Osteocyte (in vitro differentiated cells): ENCODE results near the gene ACTR5. TPM values are rescaled to one million over a fixed set of nuclear protein-coding genes. Genes with fewer than 3 reads are reported as not detected.
"Not testable (repeated sequence)": the region's sequence is repeated elsewhere in the genome, so short reads cannot be mapped to it uniquely, and the experiment has no call there.

Experiments
- DNase-seq: peaks from one replicate; pipeline ENCODE4 v3.0.0; 2021; ENCODE audit warnings: mixed read lengths; ENCODE audit not compliant: unreplicated experiment; ENCODE audit errors: extremely low spot score
- H3K27ac Mint-ChIP-seq: one replicate; pipeline ENCODE4 v1.8.0; 2021; ENCODE audit warnings: mild to moderate bottlenecking, mixed read lengths; ENCODE audit not compliant: unreplicated experiment
- H3K27me3 Mint-ChIP-seq: one replicate; pipeline ENCODE4 v1.8.0; 2021; ENCODE audit warnings: mixed read lengths; ENCODE audit not compliant: unreplicated experiment
- H3K36me3 Mint-ChIP-seq: one replicate; pipeline ENCODE4 v1.8.0; 2021; ENCODE audit warnings: mixed read lengths; ENCODE audit not compliant: unreplicated experiment
- H3K4me1 Mint-ChIP-seq: one replicate; pipeline ENCODE4 v1.8.0; 2021; ENCODE audit warnings: mixed read lengths; ENCODE audit not compliant: unreplicated experiment
- H3K4me3 Mint-ChIP-seq: one replicate; pipeline ENCODE4 v1.8.0; 2021; ENCODE audit warnings: mild to moderate bottlenecking, moderate library complexity, mixed read lengths; ENCODE audit not compliant: unreplicated experiment
- H3K9me3 Mint-ChIP-seq: one replicate; pipeline ENCODE4 v1.8.0; 2021; ENCODE audit warnings: mixed read lengths; ENCODE audit not compliant: unreplicated experiment
- total RNA-seq: library from RNA; stranded (reverse); gene quantifications from 2 replicates; pipeline ENCODE4 v1.2.1, GENCODE V29; 2021
- TF ChIP-seq, protein P1 (sequence below): fragments of 200-600 bp; sonication (generic); IDR thresholded peaks from 2 replicates; pipeline ENCODE4 v1.5.0; 2021; ENCODE audit warnings: antibody characterized with exemption, mild to moderate bottlenecking, moderate library complexity

ACTR5 gene
- total RNA-seq, 1 donor from 2014 or later, result 5.8 TPM

GRCh38 chr20:38811769-38812168, 63.5 kb downstream of the ACTR5 start:
- Mint-ChIP-seq H3K4me1 (peaks cover 2% of the 10 kb centered on the region), H3K9me3 (no peaks in the 10 kb centered on the region), H3K27me3 (peaks cover 70% of the 10 kb centered on the region), H3K4me3 (no peak overlapping the region), H3K27ac (no peak overlapping the region), H3K36me3 (no peaks in the 10 kb centered on the region)
- DNase-seq, result no peak
- TF ChIP-seq, protein P1, sequence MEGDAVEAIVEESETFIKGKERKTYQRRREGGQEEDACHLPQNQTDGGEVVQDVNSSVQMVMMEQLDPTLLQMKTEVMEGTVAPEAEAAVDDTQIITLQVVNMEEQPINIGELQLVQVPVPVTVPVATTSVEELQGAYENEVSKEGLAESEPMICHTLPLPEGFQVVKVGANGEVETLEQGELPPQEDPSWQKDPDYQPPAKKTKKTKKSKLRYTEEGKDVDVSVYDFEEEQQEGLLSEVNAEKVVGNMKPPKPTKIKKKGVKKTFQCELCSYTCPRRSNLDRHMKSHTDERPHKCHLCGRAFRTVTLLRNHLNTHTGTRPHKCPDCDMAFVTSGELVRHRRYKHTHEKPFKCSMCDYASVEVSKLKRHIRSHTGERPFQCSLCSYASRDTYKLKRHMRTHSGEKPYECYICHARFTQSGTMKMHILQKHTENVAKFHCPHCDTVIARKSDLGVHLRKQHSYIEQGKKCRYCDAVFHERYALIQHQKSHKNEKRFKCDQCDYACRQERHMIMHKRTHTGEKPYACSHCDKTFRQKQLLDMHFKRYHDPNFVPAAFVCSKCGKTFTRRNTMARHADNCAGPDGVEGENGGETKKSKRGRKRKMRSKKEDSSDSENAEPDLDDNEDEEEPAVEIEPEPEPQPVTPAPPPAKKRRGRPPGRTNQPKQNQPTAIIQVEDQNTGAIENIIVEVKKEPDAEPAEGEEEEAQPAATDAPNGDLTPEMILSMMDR, result no peak

GRCh38 chr20:38812182-38812581, 63.9 kb downstream of the ACTR5 start:
- no peaks in the 10 kb centered on the region for H3K9me3 Mint-ChIP-seq
- no peaks in the 10 kb centered on the region for H3K4me1 Mint-ChIP-seq
- H3K4me3 Mint-ChIP-seq, result no peak overlapping the region
- H3K36me3 Mint-ChIP-seq, result no peaks in the 10 kb centered on the region
- H3K27me3 Mint-ChIP-seq, result peaks cover 70% of the 10 kb centered on the region
- no peak overlapping the region for H3K27ac Mint-ChIP-seq
- TF ChIP-seq, protein P1, result no peak
- no peak for DNase-seq

- Mint-ChIP-seq H3K27me3 (peaks cover 62% of the 10 kb centered on the region), H3K4me1 (no peaks in the 10 kb centered on the region), H3K36me3 (no peaks in the 10 kb centered on the region), H3K9me3 (no peaks in the 10 kb centered on the region), H3K4me3 (no peak overlapping the region), H3K27ac (no peak overlapping the region)
- DNase-seq, result no peak
- TF ChIP-seq, protein P1, result no peak
These were observed 64.7 kb downstream of the ACTR5 start for GRCh38 chr20:38812709-38813573.

DNA sequence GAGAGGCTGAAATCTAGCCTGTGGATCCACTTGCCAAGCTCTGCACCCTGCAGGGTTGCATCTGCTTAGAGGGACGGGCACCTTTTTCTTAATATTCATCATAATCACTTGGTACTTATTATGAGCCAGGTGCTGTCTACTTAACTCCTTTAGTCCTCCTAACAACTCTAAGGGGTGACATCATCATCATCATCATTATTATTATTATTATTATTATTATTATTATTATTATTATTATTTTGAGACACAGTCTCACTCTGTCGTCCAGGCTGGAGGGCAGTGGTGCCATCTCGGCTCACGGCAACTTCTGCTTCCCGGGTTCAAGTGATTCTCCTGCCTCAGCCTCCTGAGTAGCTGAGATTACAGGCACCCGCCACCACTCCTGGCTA, 65.3 kb downstream of the ACTR5 start:
- H3K4me1 Mint-ChIP-seq, DNase-seq, H3K27ac Mint-ChIP-seq, H3K36me3 Mint-ChIP-seq, H3K4me3 Mint-ChIP-seq, H3K9me3 Mint-ChIP-seq: not testable (repeated sequence)
- peaks cover 60% of the 10 kb centered on the region for H3K27me3 Mint-ChIP-seq

GRCh38 chr20:38815446-38815845, 67.2 kb downstream of the ACTR5 start:
- TF ChIP-seq, protein P1, result no peak
- Mint-ChIP-seq H3K4me1 (no peaks in the 10 kb centered on the region), H3K9me3 (no peaks in the 10 kb centered on the region), H3K27ac (no peak overlapping the region), H3K27me3 (peaks cover 46% of the 10 kb centered on the region), H3K4me3 (no peak overlapping the region), H3K36me3 (no peaks in the 10 kb centered on the region)
- no peak for DNase-seq
